ENCODE measurements around the gene HCRTR1. TPM values are rescaled to one million over a fixed set of nuclear protein-coding genes. Genes with fewer than 3 reads are reported as not detected.
"Not testable (repeated sequence)": the region's sequence is repeated elsewhere in the genome, so short reads cannot be mapped to it uniquely, and the experiment has no call there.

Gene HCRTR1
- total RNA-seq, 1 experiment from 2014 or later: not detected

- DNase-seq (ENCODE audit: low spot score): no peak
Measured at GRCh38 chr1:31581821-31582810, 35.4 kb upstream of the HCRTR1 start.

DNA sequence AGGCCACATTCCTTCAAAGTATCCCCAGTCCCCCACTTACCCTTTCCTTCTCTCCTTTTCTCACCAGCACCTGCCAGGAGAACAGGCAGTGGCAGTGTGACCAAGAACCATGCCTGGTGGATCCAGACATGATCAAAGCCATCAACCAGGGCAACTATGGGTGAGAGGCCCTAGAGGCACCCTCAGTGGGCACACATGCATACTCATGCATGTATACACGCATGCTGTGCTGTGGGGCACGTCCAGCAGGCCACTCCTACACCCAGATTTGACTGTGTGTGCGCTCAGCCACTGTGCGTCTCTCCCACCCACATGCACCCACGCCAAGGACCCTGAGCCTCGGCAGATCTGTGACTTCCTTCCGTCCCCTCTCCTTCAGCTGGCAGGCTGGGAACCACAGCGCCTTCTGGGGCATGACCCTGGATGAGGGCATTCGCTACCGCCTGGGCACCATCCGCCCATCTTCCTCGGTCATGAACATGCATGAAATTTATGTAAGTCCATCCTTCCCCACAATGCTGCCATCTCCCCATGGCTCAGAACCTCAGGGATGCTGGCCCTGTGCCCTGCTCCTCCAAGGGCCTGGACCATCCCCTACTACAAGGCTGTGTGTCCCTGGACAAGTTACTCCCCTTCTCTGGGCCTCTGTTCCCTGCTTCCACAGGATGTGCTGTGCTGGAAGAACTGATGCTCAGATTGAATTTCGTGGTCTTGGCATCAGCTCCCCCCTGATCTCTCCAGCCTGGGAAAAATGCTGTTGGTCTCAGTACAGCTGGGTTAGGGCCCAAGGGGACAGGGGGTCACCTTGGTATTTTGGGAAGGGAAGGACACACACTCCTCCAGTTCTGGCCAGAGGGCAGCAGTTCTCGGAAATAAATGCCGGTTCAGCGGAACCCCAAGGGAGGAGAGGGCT lies 34.2 kb upstream of the HCRTR1 start:
- DNase-seq (ENCODE audit: low spot score): no peak

DNA sequence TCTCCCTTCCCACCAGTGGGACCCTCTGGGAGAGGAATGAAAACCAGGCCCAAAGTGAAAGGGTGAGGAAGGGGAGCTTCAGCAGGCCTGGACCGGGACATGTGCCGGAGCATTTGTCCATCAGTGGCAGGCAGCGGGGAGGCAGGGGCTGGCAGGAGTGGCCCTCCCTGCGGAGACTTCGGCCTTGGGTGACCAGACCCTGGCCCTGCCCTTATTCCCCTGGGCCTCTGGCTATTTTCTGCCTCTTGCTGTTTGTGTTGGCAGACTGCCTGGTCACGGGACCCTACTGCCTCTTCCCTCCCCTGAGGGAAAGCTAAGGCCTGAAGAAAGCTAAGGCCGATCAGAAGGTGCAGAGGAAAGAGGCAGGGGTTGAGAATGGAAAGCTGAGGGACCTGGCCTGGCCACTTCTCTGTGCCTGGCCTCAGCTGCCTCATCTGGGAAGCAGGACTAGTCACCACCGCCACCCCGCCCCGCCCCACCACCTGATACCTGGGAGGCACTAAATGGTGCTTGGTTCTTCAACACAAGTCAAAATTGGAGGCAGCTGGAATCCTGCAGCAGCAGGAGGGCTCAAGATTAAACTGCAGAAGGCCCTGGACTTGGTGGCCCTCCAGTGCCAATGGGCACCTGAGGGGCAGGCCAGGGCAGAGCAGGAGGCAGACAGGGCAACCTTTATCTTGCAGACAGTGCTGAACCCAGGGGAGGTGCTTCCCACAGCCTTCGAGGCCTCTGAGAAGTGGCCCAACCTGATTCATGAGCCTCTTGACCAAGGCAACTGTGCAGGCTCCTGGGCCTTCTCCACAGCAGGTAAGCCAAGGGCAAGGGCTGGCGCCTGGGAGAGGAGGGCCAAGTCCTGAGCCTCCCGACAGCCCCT lies 33.3 kb upstream of the HCRTR1 start:
- no peak for DNase-seq (ENCODE audit: low spot score)

- no peak for DNase-seq (ENCODE audit: low spot score)
Measured at GRCh38 chr1:31584869-31585735, 32.4 kb upstream of the HCRTR1 start.

DNA sequence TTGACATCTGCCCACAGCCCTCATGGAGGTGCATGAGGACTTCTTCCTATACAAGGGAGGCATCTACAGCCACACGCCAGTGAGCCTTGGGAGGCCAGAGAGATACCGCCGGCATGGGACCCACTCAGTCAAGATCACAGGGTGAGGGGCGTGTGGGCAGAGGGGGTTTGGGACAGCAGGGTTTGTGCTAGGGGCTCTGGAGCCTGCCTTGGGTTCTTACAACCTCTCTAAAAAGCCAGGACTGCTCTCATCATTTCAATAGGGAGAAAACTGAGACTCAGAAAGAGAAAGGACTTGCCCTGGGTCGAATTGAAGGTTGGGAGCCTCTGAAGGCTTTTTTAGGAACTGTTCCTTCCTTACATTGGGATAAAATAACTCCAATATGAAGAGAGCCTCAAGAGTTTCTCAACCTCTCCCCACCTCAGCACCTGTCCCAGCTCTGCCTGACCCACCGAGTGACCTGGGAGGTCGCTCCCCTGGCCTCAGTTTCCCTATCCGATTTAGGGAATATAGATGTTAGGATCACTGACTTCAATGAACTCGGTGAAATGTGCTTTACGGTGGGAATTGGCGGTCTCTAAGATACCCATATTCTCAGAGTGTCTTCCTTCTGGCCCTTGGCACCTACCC lies 31.6 kb upstream of the HCRTR1 start:
- DNase-seq (ENCODE audit: low spot score): no peak

DNA sequence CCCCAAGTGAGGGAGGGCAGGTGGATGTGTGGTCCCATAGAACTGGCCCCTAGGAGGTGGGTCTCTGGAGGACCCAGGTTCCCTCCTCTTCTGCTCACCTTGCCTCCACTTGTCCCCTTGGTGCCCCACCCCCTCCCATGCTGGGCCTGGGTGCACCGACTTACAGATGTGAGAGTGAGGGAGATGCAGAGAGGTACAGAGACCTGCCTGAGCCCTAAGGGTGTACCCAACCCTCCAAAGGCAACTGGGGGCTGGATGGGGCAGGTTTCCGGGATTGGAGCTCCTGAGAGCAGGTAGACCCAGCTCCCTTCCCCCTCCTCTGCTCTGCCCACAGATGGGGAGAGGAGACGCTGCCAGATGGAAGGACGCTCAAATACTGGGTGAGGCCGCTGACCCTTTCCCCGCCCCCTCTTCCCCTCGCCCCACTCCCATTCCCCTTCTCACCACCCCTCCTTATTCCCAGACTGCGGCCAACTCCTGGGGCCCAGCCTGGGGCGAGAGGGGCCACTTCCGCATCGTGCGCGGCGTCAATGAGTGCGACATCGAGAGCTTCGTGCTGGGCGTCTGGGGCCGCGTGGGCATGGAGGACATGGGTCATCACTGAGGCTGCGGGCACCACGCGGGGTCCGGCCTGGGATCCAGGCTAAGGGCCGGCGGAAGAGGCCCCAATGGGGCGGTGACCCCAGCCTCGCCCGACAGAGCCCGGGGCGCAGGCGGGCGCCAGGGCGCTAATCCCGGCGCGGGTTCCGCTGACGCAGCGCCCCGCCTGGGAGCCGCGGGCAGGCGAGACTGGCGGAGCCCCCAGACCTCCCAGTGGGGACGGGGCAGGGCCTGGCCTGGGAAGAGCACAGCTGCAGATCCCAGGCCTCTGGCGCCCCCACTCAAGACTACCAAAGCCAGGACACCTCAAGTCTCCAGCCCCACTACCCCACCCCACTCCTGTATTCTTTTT lies 30.8 kb upstream of the HCRTR1 start:
- no peak for DNase-seq (ENCODE audit: low spot score)

DNA sequence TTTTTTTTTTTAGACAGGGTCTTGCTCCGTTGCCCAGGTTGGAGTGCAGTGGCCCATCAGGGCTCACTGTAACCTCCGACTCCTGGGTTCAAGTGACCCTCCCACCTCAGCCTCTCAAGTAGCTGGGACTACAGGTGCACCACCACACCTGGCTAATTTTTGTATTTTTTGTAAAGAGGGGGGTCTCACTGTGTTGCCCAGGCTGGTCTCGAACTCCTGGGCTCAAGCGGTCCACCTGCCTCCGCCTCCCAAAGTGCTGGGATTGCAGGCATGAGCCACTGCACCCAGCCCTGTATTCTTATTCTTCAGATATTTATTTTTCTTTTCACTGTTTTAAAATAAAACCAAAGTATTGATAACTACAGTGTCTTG lies 30.2 kb upstream of the HCRTR1 start:
- DNase-seq (ENCODE audit: low spot score): not testable (repeated sequence)

DNA sequence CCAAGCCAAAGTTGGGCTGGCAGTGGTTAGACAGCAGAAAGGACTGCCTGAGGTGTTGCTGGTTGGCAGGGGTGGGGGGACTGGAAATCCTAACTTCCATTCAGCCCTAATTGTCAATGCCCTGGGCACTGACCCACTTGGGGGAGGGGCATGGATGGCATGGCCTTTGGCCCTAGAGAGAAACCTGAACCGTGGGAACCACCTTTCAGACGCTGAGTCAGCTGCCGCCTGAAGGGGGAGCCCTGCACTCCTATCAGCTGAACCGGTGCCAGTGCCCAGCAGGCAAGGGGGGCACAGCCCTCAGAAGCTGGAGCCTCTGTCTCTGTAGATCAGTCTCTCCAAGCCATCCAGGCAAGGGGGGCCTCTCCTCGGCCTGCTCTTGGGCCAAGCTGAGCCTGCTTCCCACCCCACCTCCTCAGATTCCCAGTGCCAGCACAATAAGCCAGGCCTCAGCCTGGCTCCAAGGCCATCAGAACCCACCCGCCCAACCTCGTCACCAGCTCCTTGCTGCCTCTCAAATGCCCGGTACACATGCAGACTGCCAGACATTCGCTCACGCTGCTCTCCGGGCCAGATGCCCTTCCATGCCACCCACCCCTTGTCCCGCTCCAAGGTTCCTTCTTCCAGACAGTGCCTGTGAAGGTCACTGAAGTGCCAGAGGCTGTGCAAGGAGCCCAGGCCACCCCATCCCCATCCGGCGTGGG lies 29.6 kb upstream of the HCRTR1 start:
- peak; percentile 58 for DNase-seq (ENCODE audit: low spot score)

GRCh38 chr1:31588751-31589515 lies 28.6 kb upstream of the HCRTR1 start:
- no peak for DNase-seq (ENCODE audit: low spot score)

DNA sequence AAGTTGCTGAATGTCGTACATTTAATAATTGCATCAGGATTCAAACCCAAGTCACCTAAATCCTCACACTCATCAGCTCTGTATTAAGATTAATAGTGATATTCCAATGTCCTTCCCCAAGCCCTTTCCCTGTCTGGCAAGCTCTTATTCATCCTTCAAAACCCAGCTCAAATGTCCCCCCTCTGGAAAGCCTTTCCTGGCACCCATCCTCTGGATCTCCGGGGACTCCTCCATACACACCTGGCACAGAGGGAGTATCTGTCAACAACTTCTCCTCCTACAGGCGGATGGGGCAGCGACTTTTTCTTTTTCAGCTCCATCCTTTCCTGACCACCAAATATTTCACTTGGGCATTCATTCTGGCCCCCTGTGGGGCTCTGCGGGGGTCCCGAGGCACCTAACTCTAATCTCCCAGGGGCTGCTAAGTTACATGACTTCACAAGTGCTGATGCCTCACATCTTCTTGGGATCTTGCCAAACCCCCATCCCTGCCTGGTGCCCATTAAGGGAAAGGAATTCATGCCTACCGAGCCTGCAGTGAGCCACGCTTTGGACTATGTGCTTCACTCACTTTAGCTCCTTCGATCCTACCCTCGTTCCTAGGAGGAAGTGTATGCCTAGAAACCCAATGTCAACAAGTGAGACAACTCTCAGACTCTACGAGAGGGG lies 25.9 kb upstream of the HCRTR1 start:
- peak; percentile 53 for DNase-seq (ENCODE audit: low spot score)

GRCh38 chr1:31592132-31592531 lies 25.4 kb upstream of the HCRTR1 start:
- no peak for DNase-seq (ENCODE audit: low spot score)

GRCh38 chr1:31593136-31593665 lies 24.3 kb upstream of the HCRTR1 start:
- DNase-seq (ENCODE audit: low spot score): no peak

GRCh38 chr1:31593770-31594632 lies 23.5 kb upstream of the HCRTR1 start:
- DNase-seq (ENCODE audit: low spot score): peak; percentile 55

GRCh38 chr1:31595836-31596736 lies 21.4 kb upstream of the HCRTR1 start:
- no peak for DNase-seq (ENCODE audit: low spot score)

GRCh38 chr1:31596737-31597097 lies 20.8 kb upstream of the HCRTR1 start:
- no peak for DNase-seq (ENCODE audit: low spot score)
